K562 (cell line): ENCODE results near the gene KAT2B. TPM values are rescaled to one million over a fixed set of nuclear protein-coding genes. Genes with fewer than 3 reads are reported as not detected.
A peak's percentile ranks its signal among the peaks of the same experiment; 100 is the strongest.

Source experiments
- ATAC-seq: fragments of 200-7000 bp; cut with Tn5 transposase; 3 replicates; pipeline ENCODE4 v1.9.1; 2020; ENCODE audit warnings: moderate library complexity
- BruUV-seq: library from RNA; stranded (reverse); fragments of 400-500 nt; replicated peaks from 2 replicates; lab custom pipeline; 2021; lab: Mats Ljungman, UMichigan
- CTCF ChIA-PET: fragments of 300-600 bp; formaldehyde crosslinking; extraction: SDS; loops from one replicate; lab custom pipeline; 2021; ENCODE audit warnings: low intra/inter-chr PET ratio; lab: Yijun Ruan, JAX
- POLR2A ChIA-PET: fragments of 300-600, 350-650 bp; sonication (Branson Sonifier 250); formaldehyde crosslinking; extraction: SDS; loops from one replicate; lab custom pipeline; 2021; ENCODE audit warnings: antibody characterized with exemption, inconsistent platforms; lab: Yijun Ruan, JAX
- DNase-seq, 4 experiments: peaks; one replicate each; pipeline versions ENCODE4 v3.0.0 to v3.0.0-alpha.2; 2011 to 2018; ENCODE audit warnings: low spot score in 3 of 4, mixed read lengths in 3 of 4; ENCODE audit errors: extremely low read depth in 1 of 4
- FAIRE-seq: peaks from 2 replicates; lab custom pipeline; 2011; peaks lifted over from hg19 to GRCh38; lab: Jason Lieb, UNC
- H2AFZ ChIP-seq: 2 replicates; pipeline ENCODE4 v1.6.0; 2011; ENCODE audit warnings: low read depth, low read length, control low read depth, inconsistent platforms
- H3K27ac ChIP-seq: fragments of 200-600 bp; 3 replicates; pipeline ENCODE4 v1.8.0; 2011; ENCODE audit warnings: low read depth, mild to moderate bottlenecking, control low read depth, inconsistent platforms, low read length, moderate library complexity, mixed read lengths; ENCODE audit errors: extremely low read depth
- H3K27me3 ChIP-seq, 2 experiments: fragments of 300-600 bp in 1 of 2; 2 replicates in 1 of 2; 3 replicates in 1 of 2; pipeline versions ENCODE4 v1.6.0 to v1.8.0; 2011; ENCODE audit warnings: inconsistent platforms in 2 of 2, low read length in 2 of 2, mild to moderate bottlenecking in 1 of 2, mixed read lengths in 1 of 2, moderate library complexity in 1 of 2; ENCODE audit not compliant: control insufficient read depth in 2 of 2, insufficient read depth in 2 of 2
- H3K36me3 ChIP-seq: fragments of 300-600 bp; 3 replicates; pipeline ENCODE4 v1.8.0; 2011; ENCODE audit warnings: mild to moderate bottlenecking, low read length, inconsistent platforms; ENCODE audit not compliant: control insufficient read depth, insufficient read depth
- H3K4me1 ChIP-seq, 2 experiments: fragments of 200-600 bp in 1 of 2; replicated peaks in 1 of 2; 2 replicates in 1 of 2; 3 replicates in 1 of 2; pipeline versions ENCODE4 v1.5.1 to v1.8.0; 2011; ENCODE audit warnings: inconsistent platforms in 2 of 2, low read length in 2 of 2, mild to moderate bottlenecking in 1 of 2, mixed read lengths in 1 of 2, moderate library complexity in 1 of 2; ENCODE audit not compliant: control insufficient read depth in 2 of 2, insufficient read depth in 2 of 2
- H3K4me2 ChIP-seq: 2 replicates; pipeline ENCODE4 v1.6.1; 2011; ENCODE audit warnings: low read length, control low read depth, inconsistent platforms, mixed read lengths; ENCODE audit not compliant: insufficient read depth
- H3K4me3 ChIP-seq: fragments of 200-600 bp; sonication (generic), shearing (Covaris generic); 2 replicates; pipeline ENCODE4 v1.5.1; 2016; ENCODE audit warnings: control low read depth, inconsistent platforms
- H3K79me2 ChIP-seq: fragments of 200-600 bp; 3 replicates; pipeline ENCODE4 v1.8.0; 2011; ENCODE audit warnings: low read length, inconsistent platforms; ENCODE audit not compliant: control insufficient read depth, insufficient read depth
- H3K9ac ChIP-seq, 2 experiments: 2 replicates each; pipeline versions ENCODE4 v1.6.0 to v1.6.1; 2011; ENCODE audit warnings: low read depth in 2 of 2, low read length in 2 of 2, control low read depth in 1 of 2, inconsistent platforms in 1 of 2, mild to moderate bottlenecking in 1 of 2, mixed read lengths in 1 of 2; ENCODE audit not compliant: insufficient read depth in 1 of 2
- H3K9me1 ChIP-seq: one replicate; pipeline ENCODE4 v1.6.0; 2011; ENCODE audit warnings: inconsistent platforms, mild to moderate bottlenecking, low read length, moderate library complexity; ENCODE audit not compliant: control insufficient read depth, insufficient read depth
- H3K9me3 ChIP-seq: replicated peaks from 2 replicates; pipeline ENCODE4 v1.5.1; 2011; ENCODE audit warnings: low read depth, low read length, inconsistent platforms; ENCODE audit not compliant: control insufficient read depth, insufficient read depth
- H4K20me1 ChIP-seq: replicated peaks from 2 replicates; pipeline ENCODE4 v1.6.1; 2011; ENCODE audit warnings: low read length, inconsistent platforms, mixed read lengths; ENCODE audit not compliant: control insufficient read depth, insufficient read depth
- BCOR ChIP-seq: fragments of 450-650 bp; IDR thresholded peaks from 2 replicates; pipeline ENCODE4 v1.6.1; 2016
- CREB1 ChIP-seq, 2 experiments: sonication (generic) in 1 of 2; formaldehyde crosslinking in 1 of 2; IDR thresholded peaks; 2 replicates each; pipeline versions ENCODE4 v1.6.1 to v1.8.0; 2012 to 2022; ENCODE audit warnings: inconsistent platforms in 1 of 2, mild to moderate bottlenecking in 1 of 2, missing genetic modification reagents in 1 of 2, moderate library complexity in 1 of 2
- CTBP1 ChIP-seq: fragments of 450-650 bp; IDR thresholded peaks from 2 replicates; pipeline ENCODE4 v1.6.1; 2016; ENCODE audit warnings: borderline replicate concordance
- ETV1 ChIP-seq: fragments of 450-650 bp; conservative IDR thresholded peaks from 2 replicates; pipeline ENCODE4 v1.6.1; 2016; ENCODE audit warnings: missing genetic modification characterization, control low read depth, low read depth, missing compliant biosample characterization
- HNRNPK ChIP-seq: fragments of 200-400 bp; formaldehyde crosslinking; IDR thresholded peaks from one replicate; pipeline ENCODE4 v1.6.1; 2018; ENCODE audit warnings: mild to moderate bottlenecking, low read depth, low read length; ENCODE audit not compliant: poor library complexity, severe bottlenecking
- SMAD4 ChIP-seq: fragments of 250-450 bp; sonication (Bioruptor Pico); conservative IDR thresholded peaks from 2 replicates; pipeline ENCODE4 v1.8.0; 2021; ENCODE audit warnings: inconsistent platforms, mild to moderate bottlenecking, moderate library complexity
- WGBS: fragments of 100-300 bp; shearing (Covaris generic); methylation state at CpG from one replicate; pipeline ENCODE4 v1.1.6; 2016; ENCODE audit warnings: low coverage, mixed read lengths; ENCODE audit not compliant: insufficient coverage; ENCODE audit errors: missing lambda C conversion rate; 5-methylcytosine and 5-hydroxymethylcytosine counted together
- in situ Hi-C: fragments of 300-500 bp; cut with MboI; formaldehyde crosslinking; loops from 4 replicates; pipeline ENCODE4 v1.15.0; 2018; ENCODE audit warnings: inconsistent platforms, mixed read lengths
- intact Hi-C: fragments of 100-400 bp; cut with micrococcal nuclease; formaldehyde crosslinking; loops from 2 replicates; pipeline ENCODE4 v1.14.2; 2022
- polyA plus RNA-seq, 8 experiments: library from polyadenylated mRNA; depleted of rRNA in 4 of 8; stranded (reverse) in 5 of 8; unstranded in 3 of 8; fragments of >200 nt; fragmentation: Nextera tagmentation in 2 of 8; fragmentation: Illumina TruSeq in 1 of 8; extraction: Ambion mirVana in 2 of 8; extraction: Trizol in 1 of 8; gene quantifications; 2 replicates each; pipeline versions ENCODE4 v1.2.1 to v1.2.3, GENCODE V29; 2011 to 2014; ENCODE audit warnings: inconsistent platforms in 1 of 8, missing spikeins in 1 of 8
- total RNA-seq, 7 experiments: library from RNA; depleted of rRNA in 6 of 7; stranded (reverse); fragments of >200 nt in 6 of 7; fragmentation: Illumina TruSeq in 2 of 7; extraction: Trizol in 2 of 7; gene quantifications; 2 replicates each; pipeline versions ENCODE4 v1.2.1 to v1.2.3, GENCODE V29; 2011 to 2021; ENCODE audit warnings: low replicate concordance in 1 of 7
- TF ChIP-seq, protein P1 (sequence below), 2 experiments: IDR thresholded peaks; 2 replicates each; pipeline ENCODE4 v1.6.1; 2012; ENCODE audit warnings: improper control_type of control experiment in 2 of 2, low read depth in 2 of 2, low read length in 2 of 2, borderline replicate concordance in 1 of 2

KAT2B gene
- total and polyA plus RNA-seq, 9 of the 15 experiments (the other 6 are each of a cell fraction or from before 2014, with no cell fraction given): 3.3 to 14.9 (median 12.2) TPM

DNA sequence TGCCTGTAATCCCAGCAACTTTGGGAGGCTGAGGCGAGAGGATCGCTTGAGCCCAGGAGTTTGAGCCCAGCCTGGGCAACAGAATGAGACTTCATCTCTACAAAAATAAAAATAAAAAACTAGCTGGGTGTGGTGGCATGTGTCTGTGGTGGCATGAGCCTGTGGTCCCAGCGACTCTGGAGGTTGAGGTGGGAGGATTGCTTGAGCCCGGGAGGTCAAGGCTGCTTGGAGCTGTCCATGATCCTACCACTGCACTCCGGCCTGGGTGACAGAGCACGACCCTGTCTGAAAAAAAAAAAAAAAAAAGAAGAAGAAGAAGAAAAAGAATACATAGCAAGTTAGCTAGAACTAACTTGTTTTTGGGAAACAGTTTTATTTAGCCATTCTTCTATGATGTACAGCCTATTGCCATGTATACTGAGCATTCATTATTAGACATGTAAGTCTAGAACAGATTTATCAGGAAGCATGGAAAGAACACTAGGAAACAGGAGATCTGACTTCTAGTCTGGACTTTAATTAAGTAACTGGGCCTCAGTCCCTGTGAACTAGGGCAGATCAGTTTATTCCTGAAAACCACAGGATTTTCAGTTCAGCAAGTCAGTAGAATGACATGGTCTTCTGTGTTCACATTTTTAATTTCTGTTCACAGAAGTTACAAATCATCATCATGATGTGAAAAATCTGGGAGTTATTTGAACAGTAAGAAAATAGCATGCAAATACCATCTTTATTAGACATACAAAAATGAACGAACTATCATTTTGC, 65.5 kb downstream of the KAT2B start:
- H3K27me3 ChIP-seq: no peaks in the 10 kb centered on the region
- BruUV-seq: no TSS peak
- intact Hi-C loops: no loop called here
- H3K4me1 ChIP-seq: peaks cover 0 to 4% of the 10 kb centered on the region in 2 experiments; a peak in 3 of 5 replicates
- no peaks in the 10 kb centered on the region for H3K36me3 ChIP-seq
- H3K79me2 ChIP-seq: no peaks in the 10 kb centered on the region
- no peak overlapping the region for H3K4me2 ChIP-seq
- TF ChIP-seq ETV1 (tag) (no peak), SMAD4 (CRISPR knock-in tag) (no peak), CREB1 (IDR thresholded peaks at IDR 0.05) (no peak), CREB1 (CRISPR knock-in tag; IDR thresholded peaks at IDR 0.05) (no peak), HNRNPK (no peak), BCOR (no peak), CTBP1 (no peak)
- TF ChIP-seq, protein P1, sequence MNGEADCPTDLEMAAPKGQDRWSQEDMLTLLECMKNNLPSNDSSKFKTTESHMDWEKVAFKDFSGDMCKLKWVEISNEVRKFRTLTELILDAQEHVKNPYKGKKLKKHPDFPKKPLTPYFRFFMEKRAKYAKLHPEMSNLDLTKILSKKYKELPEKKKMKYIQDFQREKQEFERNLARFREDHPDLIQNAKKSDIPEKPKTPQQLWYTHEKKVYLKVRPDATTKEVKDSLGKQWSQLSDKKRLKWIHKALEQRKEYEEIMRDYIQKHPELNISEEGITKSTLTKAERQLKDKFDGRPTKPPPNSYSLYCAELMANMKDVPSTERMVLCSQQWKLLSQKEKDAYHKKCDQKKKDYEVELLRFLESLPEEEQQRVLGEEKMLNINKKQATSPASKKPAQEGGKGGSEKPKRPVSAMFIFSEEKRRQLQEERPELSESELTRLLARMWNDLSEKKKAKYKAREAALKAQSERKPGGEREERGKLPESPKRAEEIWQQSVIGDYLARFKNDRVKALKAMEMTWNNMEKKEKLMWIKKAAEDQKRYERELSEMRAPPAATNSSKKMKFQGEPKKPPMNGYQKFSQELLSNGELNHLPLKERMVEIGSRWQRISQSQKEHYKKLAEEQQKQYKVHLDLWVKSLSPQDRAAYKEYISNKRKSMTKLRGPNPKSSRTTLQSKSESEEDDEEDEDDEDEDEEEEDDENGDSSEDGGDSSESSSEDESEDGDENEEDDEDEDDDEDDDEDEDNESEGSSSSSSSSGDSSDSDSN (IDR thresholded peaks at IDR 0.05; ENCODE audit: borderline replicate concordance in 1 of 2, low read depth in 2 of 2, low read length in 2 of 2): no peak
- no peak overlapping the region for H3K27ac ChIP-seq
- H3K9me1 ChIP-seq: no peaks in the 10 kb centered on the region
- ChIA-PET POLR2A (interaction anchor here (0.9 to 2.7 kb wide), 2 partner anchors 9 to 13 kb away, joined by 3 to 9 read pairs; no protein-coding TSS in a partner anchor), CTCF (no interaction called here)
- H3K4me3 ChIP-seq: no peak overlapping the region
- H3K9me3 ChIP-seq: no peaks in the 10 kb centered on the region
- ATAC-seq: peak; percentile 47
- 50% methylated on average over 4 of the region's 7 CpGs for WGBS
- no peaks in the 10 kb centered on the region for H4K20me1 ChIP-seq
- no peak overlapping the region for H3K9ac ChIP-seq
- in situ Hi-C loops: no loop called here
- no peak for DNase-seq
- no peak overlapping the region for H2AFZ ChIP-seq
- FAIRE-seq: no peak
